ENCODE results near the gene LY6G5C.
A peak's percentile ranks its signal among the peaks of the same experiment; 100 is the strongest.

The LY6G5C gene

DNA sequence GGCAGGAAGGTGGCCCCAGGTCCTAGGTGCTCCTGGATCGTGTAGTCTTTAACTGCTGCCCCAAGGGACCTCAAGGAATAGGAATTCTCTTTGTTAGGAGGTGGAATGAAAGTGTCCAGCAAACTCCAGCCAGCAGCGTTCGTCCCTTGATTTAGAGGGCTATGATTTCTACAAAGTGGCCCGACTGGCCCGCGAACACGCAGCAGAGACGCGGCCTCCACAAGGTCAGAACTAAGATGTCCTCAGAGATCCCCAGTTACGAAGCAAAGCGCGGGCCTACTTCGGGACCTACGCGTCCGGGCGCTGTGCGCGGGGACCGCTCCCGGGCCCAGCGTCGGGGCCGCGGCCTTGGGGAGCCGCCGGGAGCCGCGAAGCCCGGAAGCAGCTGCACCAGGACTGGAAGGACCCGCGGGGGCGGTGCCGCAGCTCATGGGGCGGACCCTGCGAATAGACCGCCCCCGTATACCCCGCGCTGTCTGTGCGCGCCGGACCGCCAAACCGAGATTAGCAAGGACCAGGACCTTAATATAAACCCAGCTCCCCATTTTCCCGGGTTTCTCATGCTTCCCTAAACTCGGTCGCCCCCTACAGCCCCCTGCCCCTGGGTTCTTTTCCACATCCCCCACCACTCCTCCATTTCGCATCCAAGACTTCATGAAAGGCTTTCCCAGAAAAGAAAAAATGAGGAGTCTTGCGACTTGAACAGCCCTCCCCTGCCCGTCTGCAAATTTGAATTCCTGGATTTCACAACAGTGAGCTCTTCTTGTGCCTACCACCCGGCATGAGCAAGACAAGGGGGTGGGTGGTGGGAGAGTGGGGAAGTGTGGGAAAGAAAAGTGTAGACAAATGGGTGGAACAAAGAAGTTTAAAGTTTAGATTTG lies 20.2 kb downstream of the LY6G5C start, which contains the start of gene C6orf47:
TSS of gene C6orf47 (minus strand) at position 398 of the 881 bp plus-strand sequence. CDS start 831 bp downstream, outside the sequence.
- Histone ChIP-seq H3K4me3 (ENCODE audit: insufficient read depth, low read length, poor library complexity, severe bottlenecking) (peak within 1 kb of the TSS; percentile 75), H4K20me1 (ENCODE audit: low read depth, low read length) (no peaks in the 10 kb centered on the region), H3K9me2 (replicated peaks; ENCODE audit: insufficient read depth, low read length) (no peaks in the 10 kb centered on the region), H3K36me3 (ENCODE audit: low read length) (no peaks in the 10 kb centered on the region), H3K27me3 (ENCODE audit: low read length) (no peaks in the 10 kb centered on the region), H3K79me2 (ENCODE audit: insufficient read depth, low read length) (peaks cover 46% of the 10 kb centered on the region), H3K27ac (ENCODE audit: low read depth, low read length) (peak within 1 kb of the TSS; percentile 66), H3K9me3 (ENCODE audit: insufficient read depth, low read length) (no peaks in the 10 kb centered on the region), H2AFZ (ENCODE audit: low read depth, low read length, severe bottlenecking) (peak within 1 kb of the TSS; percentile 22), H3K9ac (ENCODE audit: low read length) (peak within 1 kb of the TSS; percentile 76), H3K4me2 (ENCODE audit: low read depth, low read length, poor library complexity, severe bottlenecking) (peak within 1 kb of the TSS; percentile 75), H3F3A (ENCODE audit: insufficient read depth) (peaks cover 27% of the 10 kb centered on the region)
- TF ChIP-seq, protein P1, sequence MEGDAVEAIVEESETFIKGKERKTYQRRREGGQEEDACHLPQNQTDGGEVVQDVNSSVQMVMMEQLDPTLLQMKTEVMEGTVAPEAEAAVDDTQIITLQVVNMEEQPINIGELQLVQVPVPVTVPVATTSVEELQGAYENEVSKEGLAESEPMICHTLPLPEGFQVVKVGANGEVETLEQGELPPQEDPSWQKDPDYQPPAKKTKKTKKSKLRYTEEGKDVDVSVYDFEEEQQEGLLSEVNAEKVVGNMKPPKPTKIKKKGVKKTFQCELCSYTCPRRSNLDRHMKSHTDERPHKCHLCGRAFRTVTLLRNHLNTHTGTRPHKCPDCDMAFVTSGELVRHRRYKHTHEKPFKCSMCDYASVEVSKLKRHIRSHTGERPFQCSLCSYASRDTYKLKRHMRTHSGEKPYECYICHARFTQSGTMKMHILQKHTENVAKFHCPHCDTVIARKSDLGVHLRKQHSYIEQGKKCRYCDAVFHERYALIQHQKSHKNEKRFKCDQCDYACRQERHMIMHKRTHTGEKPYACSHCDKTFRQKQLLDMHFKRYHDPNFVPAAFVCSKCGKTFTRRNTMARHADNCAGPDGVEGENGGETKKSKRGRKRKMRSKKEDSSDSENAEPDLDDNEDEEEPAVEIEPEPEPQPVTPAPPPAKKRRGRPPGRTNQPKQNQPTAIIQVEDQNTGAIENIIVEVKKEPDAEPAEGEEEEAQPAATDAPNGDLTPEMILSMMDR (IDR thresholded peaks at IDR 0.05; ENCODE audit: insufficient read depth, low read length, poor library complexity, severe bottlenecking) = no peak
- no peak for TF ChIP-seq EZH2phosphoT487 (conservative IDR thresholded peaks at IDR 0.05; ENCODE audit: low read length)

DNA sequence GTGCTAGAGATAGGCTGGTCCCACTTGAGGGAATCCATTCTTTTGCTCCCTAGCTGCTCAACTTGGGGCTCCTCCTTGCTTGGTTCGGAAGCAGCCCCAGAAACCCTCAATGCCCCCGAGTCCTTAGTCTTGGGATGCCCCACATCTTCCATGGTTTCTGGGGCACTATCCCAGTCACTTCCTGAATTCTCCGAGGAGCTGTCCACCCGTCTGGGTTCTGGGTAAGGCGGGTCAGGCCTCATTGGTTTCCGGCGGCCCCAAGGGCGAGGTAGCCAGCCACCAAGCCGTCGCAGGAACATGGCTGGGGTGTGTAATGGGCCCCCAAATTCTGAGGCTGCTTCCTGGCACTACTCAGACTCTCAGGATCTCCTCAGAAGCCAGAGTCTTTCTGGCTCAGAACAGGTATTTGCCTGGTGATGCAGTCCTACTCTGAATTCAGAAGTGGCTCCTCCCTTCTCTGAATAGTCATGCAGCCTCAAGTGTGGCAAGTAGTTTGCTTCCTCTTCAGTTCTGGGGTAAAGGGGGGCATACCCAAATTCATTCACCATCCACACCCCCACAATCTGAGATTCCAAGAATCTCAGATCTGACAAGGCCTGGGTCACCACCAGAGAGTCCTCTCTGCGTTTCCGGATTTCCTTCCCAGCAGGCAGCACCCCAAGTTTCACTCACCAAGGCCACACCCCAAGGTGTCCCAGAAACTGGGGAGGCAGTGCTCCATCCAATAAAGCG lies 21.1 kb downstream of the LY6G5C start:
- Histone ChIP-seq H3K79me2 (ENCODE audit: insufficient read depth, low read length) (peaks cover 46% of the 10 kb centered on the region), H4K20me1 (ENCODE audit: low read depth, low read length) (no peaks in the 10 kb centered on the region)

DNA sequence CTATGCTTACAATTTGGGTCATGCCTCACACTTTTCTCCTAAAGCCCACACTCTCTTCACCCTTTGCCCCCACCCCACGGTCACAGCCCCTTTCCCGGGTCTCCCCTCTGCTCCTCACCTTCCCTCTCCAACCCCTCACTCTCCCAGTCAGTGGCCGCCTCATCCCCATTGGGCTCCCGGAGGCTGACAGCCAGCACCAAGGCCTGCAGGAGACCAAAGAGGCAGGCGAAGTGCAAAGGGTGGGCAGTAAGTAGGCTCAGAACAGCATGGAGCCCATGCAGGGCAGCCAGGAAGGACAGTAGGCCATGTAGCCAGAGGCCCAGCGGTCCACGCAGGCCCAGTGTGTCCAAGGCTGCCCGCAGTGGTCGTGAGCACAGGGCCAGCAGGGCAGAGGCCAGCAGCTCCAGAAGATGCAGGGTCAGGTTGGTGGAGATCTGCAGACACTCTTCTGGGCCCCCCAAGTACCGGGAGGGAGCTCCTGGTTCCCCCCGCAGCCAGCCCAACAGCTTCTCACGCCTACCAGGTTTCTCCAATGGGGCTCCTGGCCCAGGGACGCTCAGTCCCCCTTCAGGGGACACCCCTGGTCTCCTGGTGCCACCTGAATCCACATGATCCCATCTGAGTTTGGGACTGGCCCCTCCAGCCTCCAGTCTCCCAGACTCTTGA lies 21.8 kb downstream of the LY6G5C start:
- Histone ChIP-seq H3F3A (ENCODE audit: insufficient read depth) (peaks cover 28% of the 10 kb centered on the region), H2AFZ (ENCODE audit: low read depth, low read length, severe bottlenecking) (no peak overlapping the region), H3K4me2 (ENCODE audit: low read depth, low read length, poor library complexity, severe bottlenecking) (peak overlapping the region; percentile 75), H3K9me3 (ENCODE audit: insufficient read depth, low read length) (no peaks in the 10 kb centered on the region), H3K4me3 (ENCODE audit: insufficient read depth, low read length, poor library complexity, severe bottlenecking) (peak overlapping the region; percentile 75), H3K27me3 (ENCODE audit: low read length) (no peaks in the 10 kb centered on the region), H4K20me1 (ENCODE audit: low read depth, low read length) (no peaks in the 10 kb centered on the region), H3K9ac (ENCODE audit: low read length) (peak overlapping the region; percentile 76), H3K79me2 (ENCODE audit: insufficient read depth, low read length) (peaks cover 40% of the 10 kb centered on the region), H3K9me2 (replicated peaks; ENCODE audit: insufficient read depth, low read length) (no peaks in the 10 kb centered on the region), H3K36me3 (ENCODE audit: low read length) (no peaks in the 10 kb centered on the region), H3K27ac (ENCODE audit: low read depth, low read length) (peak overlapping the region; percentile 66)
- TF ChIP-seq, protein P1 (IDR thresholded peaks at IDR 0.05; ENCODE audit: insufficient read depth, low read length, poor library complexity, severe bottlenecking) = no peak
- no peak for TF ChIP-seq EZH2phosphoT487 (conservative IDR thresholded peaks at IDR 0.05; ENCODE audit: low read length)

More for the DNA sequence above, 21.1 kb downstream of the LY6G5C start:
- H3K9ac ChIP-seq (ENCODE audit: low read length) = peak overlapping the region; percentile 76
- H3K4me3 ChIP-seq (ENCODE audit: insufficient read depth, low read length, poor library complexity, severe bottlenecking) = peak overlapping the region; percentile 75
- H3K9me2 ChIP-seq (replicated peaks; ENCODE audit: insufficient read depth, low read length) = no peaks in the 10 kb centered on the region
- no peak for TF ChIP-seq EZH2phosphoT487 (conservative IDR thresholded peaks at IDR 0.05; ENCODE audit: low read length)
- TF ChIP-seq, protein P1 (IDR thresholded peaks at IDR 0.05; ENCODE audit: insufficient read depth, low read length, poor library complexity, severe bottlenecking) = no peak
- H3K4me2 ChIP-seq (ENCODE audit: low read depth, low read length, poor library complexity, severe bottlenecking) = peak overlapping the region; percentile 75
- peak overlapping the region; percentile 15 for H2AFZ ChIP-seq (ENCODE audit: low read depth, low read length, severe bottlenecking)
- H3K9me3 ChIP-seq (ENCODE audit: insufficient read depth, low read length) = no peaks in the 10 kb centered on the region
- no peaks in the 10 kb centered on the region for H3K27me3 ChIP-seq (ENCODE audit: low read length)
- no peaks in the 10 kb centered on the region for H3K36me3 ChIP-seq (ENCODE audit: low read length)
- H3F3A ChIP-seq (ENCODE audit: insufficient read depth) = peaks cover 26% of the 10 kb centered on the region
- peak overlapping the region; percentile 66 for H3K27ac ChIP-seq (ENCODE audit: low read depth, low read length)

Data from SU-DHL-6 (cell line).